HG02938 (cell line): ENCODE data around the gene SHB.
A peak's percentile ranks its signal among the peaks of the same experiment; 100 is the strongest.

ENCODE experiments used
- ATAC-seq: cut with Tn5 transposase; IDR thresholded peaks from one replicate; pipeline ENCODE4 v1.9.1; 2021; ENCODE audit warnings: mild to moderate bottlenecking, moderate library complexity; ENCODE audit not compliant: unreplicated experiment

SHB gene

GRCh38 chr9:38068701-38069628, at the start of gene SHB:
Gene SHB, minus strand, starts transcription at chr9:38069227. Its CDS starts 582 bp downstream, at chr9:38068645.
- peak; percentile 42 for ATAC-seq

GRCh38 chr9:38117651-38118050, 48.6 kb upstream of the SHB start:
- ATAC-seq, result no peak

DNA sequence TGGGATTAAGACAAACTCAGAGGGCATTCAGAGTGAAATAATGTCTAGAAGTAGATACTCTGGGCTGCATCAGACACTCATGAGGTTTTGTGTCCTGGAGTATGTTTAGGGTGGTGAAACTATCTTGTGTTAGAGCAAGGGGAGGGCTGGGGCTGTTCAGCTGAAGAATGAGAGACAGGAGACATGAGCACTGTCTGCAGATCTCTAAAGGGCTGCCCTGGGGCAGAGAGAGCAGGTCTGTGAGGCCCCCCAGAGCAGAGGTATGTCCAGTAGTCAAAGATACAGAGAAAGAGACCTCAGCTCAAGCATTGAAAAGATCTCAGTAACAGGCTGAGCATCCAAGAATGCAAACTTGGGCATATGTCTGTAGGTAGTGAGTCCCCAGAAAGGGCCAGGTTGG, 45.9 kb upstream of the SHB start:
- no peak for ATAC-seq

DNA sequence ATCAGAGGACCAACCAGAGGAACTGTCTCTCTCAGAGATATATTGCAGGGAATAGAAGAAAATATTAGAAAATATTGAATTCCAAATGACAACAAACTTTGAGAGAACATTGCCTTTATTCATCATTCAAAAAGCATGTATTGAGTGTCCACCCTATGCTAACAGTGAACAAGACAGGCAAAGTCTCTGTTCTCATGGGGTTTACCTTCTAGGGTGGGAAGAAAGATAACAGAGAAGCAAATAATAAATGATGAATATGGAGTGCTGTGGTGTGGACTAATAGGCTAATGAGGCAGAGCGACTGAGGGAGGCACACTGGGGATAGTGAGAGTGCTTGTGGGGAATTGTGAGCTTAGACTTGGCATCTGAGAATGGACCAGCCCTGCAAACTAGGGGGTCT, 43.4 kb upstream of the SHB start:
- ATAC-seq, result no peak

- no peak for ATAC-seq
Observed at GRCh38 chr9:38112049-38112448, 43.0 kb upstream of the SHB start.

GRCh38 chr9:38110476-38110875, 41.4 kb upstream of the SHB start:
- no peak for ATAC-seq

DNA sequence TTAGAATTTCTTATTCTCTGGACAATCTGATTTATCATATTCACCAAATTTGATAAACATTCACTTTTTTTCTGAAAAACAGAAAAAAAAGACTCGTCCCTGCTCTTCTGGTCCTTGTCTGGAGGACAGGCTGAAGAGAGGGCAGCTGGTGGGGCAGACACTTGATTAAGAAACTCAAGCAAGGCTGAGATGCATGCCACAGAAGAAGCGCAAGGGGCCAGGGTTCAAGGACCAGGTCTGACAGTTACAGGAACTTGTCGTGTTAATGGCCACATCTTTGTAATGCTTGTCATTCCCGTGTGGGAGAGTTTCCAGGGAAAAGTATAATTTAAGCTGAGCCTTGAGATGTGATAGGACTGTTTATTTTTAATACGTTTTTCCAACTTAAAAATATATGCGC, 40.6 kb upstream of the SHB start:
- ATAC-seq, result no peak

GRCh38 chr9:38108326-38108725, 39.3 kb upstream of the SHB start:
- ATAC-seq, result no peak

DNA sequence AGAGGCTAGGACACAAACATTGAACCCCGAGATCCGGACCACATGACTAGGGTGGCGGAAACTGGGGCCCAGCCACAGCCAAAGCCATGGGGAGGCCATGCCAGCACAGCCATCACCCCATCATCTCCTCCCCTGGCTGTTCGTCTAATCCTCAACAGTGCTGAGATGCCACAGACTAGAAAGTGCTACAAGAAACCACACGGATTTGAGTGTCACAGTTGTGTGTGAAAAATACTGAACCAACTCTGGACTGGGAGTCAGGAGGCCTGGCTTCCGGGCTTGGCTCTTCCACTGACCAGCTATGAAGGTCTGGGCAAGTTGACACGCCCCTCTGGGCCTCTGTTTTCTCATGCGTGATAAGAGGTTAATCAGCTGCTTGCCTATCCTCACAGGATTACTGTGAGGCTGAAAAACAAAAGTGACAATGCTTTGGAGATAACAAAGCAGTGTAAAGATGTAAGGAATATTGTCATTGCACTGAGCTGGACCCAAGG, 38.8 kb upstream of the SHB start:
- peak; percentile 36 for ATAC-seq

- peak; percentile 65 for ATAC-seq
Observed at GRCh38 chr9:38107405-38107804, 38.4 kb upstream of the SHB start.

GRCh38 chr9:38106488-38106887, 37.5 kb upstream of the SHB start:
- ATAC-seq, result no peak

- no peak for ATAC-seq
Observed at GRCh38 chr9:38103340-38103739, 34.3 kb upstream of the SHB start.

DNA sequence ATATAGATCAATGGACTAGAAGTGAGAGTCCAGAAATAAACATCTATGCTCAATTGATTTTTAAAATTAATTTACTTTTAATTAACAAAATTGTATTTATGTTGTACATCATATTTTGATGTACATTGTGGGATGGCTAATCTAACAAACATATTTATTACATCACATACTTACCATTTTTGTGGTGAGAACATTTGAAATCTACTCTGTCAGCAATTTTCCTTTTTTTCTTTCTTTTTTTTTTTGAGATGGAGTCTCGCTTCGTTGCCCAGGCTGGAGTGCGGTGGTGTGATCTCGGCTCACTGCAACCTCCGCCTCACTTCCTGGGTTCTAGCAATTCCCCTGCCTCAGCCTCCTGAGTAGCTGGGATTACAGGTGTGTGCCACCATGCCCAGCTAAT, 32.4 kb upstream of the SHB start:
- no peak for ATAC-seq

DNA sequence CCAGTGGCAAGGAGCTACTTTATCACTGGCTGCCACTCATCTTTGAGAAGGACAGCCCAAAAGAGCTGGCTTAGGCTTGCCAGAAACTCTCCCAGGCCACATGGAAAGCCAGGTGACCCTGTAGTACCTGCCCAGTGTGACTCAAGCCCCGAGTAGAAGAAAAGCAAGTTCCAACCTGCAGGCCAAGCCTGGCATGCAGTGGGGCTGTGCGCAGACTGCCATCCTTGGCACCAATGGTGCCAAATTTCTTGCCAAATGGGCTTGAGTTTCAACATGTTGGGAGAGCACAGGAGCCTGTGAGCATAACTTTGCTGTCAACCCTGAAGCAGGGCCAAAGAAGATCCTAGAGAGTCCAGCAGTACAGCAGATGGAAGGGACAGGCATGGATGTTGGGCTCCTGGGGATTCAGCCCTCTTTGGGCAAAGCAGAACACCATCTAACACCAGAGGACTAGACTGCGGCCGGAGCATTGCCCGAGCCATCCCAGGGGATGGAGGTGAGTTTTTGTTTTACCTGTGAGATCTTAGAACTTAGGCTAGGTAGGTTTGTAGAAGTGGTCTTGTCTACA, 27.3 kb upstream of the SHB start:
- no peak for ATAC-seq

DNA sequence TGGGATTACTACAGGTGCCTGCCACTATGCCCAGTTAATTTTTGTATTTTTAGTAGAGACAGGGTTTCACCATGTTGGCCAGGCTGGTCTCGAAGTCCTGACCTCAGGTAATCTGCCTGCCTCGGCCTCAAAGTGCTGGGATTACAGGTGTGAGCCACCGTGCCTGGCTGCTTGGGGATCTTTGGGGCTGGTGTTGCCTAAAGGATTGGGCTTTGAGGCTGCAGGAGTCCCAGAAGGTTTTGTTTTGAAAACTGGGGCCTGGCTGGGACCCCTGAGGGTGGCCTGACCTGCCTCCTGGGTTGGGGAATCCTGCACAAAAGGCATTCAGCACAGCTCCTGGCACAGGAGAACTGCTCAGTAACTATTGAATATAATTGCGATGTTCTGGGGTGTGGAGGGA, 25.1 kb upstream of the SHB start:
- ATAC-seq, result no peak

- no peak for ATAC-seq
Observed at GRCh38 chr9:38092656-38093055, 23.6 kb upstream of the SHB start.

GRCh38 chr9:38092200-38092524, 23.1 kb upstream of the SHB start:
- ATAC-seq, result no peak

DNA sequence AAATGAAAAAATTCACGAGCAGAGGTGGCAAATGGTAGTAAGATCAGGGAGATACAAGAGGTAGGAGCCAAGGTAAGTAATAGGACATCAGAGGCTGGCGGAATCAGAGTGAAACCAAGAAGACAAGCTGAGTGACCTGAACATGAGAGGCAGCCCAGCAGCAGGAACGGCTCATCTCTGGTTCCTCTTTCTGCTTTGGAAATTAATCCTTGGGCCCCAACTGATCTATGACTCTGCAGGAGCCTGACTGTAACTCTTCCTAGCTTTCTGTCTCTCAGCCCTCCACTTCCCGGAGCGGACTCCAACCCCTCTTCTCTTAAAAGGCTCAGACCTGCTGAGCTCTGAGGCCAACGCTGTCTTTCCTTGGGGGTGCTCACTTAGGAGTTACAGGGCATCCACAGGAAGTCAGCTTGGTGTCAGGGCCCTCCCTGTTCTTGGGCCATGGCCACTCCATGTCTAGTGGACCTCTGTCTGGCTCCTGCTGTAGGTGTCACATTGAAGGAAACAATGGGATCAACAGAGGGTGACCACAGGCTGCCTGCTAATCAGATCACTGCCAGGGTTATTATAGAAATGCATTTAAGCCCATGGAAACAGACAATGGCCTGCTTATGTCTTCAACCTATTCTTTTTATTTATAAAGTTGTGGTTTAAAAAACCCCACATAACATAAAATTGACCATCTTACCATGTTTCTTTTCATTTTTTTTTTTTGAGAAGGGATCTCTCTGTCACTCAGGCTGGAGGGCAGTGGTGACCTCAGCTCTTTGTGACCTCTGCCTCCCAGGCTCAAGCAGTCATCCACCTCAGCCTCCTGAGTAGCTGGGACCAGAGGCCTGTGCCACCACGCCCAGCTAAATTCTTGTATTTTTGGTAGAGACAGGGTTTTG, 22.5 kb upstream of the SHB start:
- ATAC-seq, result peak; percentile 70

- ATAC-seq, result no peak
Observed at GRCh38 chr9:38090170-38090569, 21.1 kb upstream of the SHB start.

DNA sequence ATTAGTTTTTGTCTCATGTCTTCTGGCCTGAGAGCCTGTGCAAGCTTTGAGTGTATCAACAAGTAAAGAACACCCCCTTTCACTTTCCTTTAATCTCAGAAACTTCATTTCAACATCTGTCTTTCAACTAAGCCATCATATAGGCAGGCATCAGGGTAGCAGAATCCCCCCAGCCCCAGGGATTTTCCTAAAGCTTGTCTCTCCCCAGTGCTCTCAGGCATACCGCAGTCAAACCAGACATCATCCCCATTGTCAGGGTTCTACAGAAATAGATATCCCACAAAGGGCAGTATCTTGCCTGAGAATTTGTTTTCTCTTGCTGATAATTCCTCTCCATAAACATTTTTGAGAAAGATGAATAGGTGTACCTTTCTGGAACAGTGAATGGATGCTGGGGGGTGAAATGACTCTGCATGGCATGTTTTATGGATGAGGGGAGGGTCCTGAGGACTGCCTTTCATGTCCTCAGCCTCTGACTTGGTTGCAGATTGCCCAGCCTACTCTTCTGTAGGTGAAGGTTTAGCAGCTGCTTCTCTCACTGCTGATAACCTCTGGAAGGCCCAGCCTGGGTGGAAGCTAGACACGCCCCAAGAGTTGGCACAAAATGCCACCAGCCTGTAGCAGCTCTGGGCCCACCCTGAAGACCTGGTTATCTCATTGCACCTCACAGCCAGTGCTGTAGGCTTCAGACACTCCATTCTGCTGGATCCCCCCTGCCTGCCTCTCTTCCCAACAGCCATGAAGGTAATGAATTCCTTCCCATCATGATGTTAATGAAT, 20.5 kb upstream of the SHB start:
- ATAC-seq, result no peak
